HL-60 (cell line): ENCODE data around the gene LRP6.

Experiments used
- CTCF ChIP-seq: IDR thresholded peaks from one replicate; pipeline ENCODE4 v1.5.1; 2011; ENCODE audit warnings: low read length, control low read depth, inconsistent platforms; ENCODE audit not compliant: insufficient read depth
- GABPA ChIP-seq: IDR thresholded peaks from 2 replicates; pipeline ENCODE4 v1.6.1; 2012; ENCODE audit warnings: low read depth
- REST ChIP-seq: IDR thresholded peaks from 2 replicates; pipeline ENCODE4 v1.6.1; 2012; ENCODE audit warnings: low read depth; ENCODE audit not compliant: insufficient replicate concordance

- TF ChIP-seq REST = no peak
- no peak for TF ChIP-seq CTCF
- TF ChIP-seq GABPA = no peak
Measured at GRCh38 chr12:12219664-12220063, 47.2 kb downstream of the LRP6 start.
